ENCODE data around the gene IGSF11.
A peak's percentile ranks its signal among the peaks of the same experiment; 100 is the strongest.

IGSF11 gene

GRCh38 chr3:118946449-118946848 lies 88.2 kb downstream of the IGSF11 start:
- DNase-seq: no peak

DNA sequence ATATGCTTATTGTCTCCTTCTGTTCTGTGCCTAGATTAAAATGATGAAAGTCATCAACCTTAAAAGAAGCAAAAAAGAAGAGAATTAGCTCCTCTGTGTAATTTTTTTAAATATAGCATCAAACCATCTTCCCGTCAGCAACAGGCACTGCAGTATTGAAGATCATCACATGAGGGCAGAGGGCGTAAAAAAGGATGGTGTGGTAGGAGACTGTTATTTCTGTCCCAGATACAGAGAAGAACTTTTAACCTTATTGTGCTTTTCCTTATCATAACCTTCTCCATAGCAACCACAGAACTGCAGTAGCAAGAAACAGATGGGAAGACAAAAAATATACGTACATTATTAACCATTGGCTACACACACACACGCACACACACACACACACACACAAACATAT lies 88.8 kb downstream of the IGSF11 start:
- no peak for DNase-seq

- DNase-seq: no peak
These were observed 91.0 kb downstream of the IGSF11 start for GRCh38 chr3:118943597-118943996.

- DNase-seq: no peak
These were observed 92.0 kb downstream of the IGSF11 start for GRCh38 chr3:118942671-118943070.

DNA sequence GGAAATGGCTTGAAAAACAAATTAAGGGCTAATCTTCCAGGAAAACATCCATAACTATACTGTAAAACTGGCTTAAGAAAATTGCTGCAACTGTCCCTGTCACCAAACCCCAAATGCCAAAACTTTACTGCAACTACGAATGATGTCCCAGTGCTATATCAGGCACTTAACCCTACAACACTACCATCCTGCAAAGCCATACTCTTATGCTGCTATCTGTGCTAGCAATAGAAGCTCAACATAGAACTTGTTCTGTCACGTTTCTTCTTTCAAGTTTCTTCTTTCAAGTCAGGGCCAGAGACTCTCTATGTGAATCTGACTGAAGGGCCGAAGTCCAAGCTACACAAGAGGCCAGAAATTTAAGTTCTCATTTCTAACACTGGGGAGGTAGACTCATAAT lies 92.5 kb downstream of the IGSF11 start:
- no peak for DNase-seq

- no peak for DNase-seq
These were observed 93.4 kb downstream of the IGSF11 start for GRCh38 chr3:118941236-118941635.

DNA sequence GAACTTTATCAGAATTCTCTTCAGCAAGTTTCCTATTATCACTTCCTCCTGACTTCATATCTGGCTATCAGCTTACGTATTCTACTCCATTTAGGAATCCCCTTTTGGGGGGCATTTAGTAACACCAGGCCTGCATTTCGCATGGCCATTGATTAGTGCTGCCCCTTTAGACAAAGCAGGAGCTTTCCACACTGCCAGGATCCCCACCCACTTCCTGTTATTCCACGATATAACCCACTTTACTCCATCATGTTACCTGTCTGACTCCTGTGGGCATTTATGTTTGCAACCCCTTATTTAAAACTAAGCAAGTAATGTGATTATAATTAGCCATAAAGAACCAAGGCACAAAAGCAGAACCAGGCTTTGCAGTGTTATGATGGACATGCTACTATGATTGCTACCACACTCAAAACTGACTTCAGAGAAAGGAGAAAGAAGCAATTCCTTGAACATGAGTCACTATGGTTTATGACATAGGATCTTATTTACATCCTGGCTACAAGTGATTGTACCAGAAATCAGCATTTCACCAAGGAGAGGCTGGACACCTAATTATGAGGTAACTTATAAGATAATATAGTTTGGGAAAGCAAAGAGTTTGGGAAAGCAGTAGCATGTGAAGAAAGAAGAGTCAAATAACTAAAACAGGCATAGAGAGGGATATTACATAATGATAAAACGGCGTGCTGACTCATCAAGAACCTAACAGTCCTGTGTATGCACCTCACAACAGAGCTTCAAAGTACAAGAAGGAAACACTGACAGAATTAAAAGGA lies 96.3 kb downstream of the IGSF11 start:
- DNase-seq: no peak

DNA sequence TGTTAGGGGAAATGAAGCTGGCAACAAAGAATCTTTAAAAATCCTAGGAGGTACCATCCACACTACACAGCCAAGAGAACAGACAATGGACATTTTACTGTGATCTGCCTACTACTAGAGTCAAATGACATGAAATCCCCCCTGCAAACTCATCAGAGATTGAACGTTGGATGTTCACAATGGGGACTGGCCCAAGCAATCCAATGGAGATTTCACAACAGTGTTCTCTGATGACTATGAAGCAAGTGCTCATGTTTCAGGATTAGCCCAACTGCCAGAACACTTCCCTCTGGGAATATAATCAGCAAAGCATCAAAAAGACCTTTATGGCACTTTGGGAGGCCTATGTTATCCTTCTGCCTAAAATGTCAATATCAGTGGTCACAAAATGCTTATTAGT lies 97.8 kb downstream of the IGSF11 start:
- DNase-seq: no peak

GRCh38 chr3:118932822-118933558 lies 101.7 kb downstream of the IGSF11 start:
- no peak for DNase-seq

- no peak for DNase-seq
These were observed 102.7 kb downstream of the IGSF11 start for GRCh38 chr3:118931996-118932395.

GRCh38 chr3:118927449-118927848 lies 107.2 kb downstream of the IGSF11 start:
- no peak for DNase-seq

- no peak for DNase-seq
These were observed 122.5 kb downstream of the IGSF11 start for GRCh38 chr3:118912188-118912587.

GRCh38 chr3:118910332-118910731 lies 124.3 kb downstream of the IGSF11 start:
- DNase-seq: no peak

- DNase-seq: no peak
These were observed 124.9 kb downstream of the IGSF11 start for GRCh38 chr3:118909763-118910162.

DNA sequence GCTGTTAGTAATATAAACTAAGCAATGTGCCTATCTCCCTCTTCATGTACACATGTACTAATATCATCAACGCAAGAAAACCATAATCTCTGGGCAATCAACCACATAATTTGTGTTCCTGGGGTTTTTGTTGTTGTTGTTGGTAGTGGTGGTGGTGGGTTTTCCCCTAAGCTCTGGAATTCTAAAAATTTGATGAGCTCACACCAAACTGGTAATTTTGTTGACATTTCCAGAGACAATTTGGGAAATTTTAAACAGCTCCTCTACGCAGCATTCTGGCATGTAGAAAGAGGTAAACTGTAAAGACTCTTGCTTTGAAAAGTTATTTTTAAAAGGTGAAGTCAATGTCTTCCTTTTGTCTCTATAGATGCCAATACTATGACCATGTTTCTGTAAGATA lies 126.7 kb downstream of the IGSF11 start:
- no peak for DNase-seq

DNA sequence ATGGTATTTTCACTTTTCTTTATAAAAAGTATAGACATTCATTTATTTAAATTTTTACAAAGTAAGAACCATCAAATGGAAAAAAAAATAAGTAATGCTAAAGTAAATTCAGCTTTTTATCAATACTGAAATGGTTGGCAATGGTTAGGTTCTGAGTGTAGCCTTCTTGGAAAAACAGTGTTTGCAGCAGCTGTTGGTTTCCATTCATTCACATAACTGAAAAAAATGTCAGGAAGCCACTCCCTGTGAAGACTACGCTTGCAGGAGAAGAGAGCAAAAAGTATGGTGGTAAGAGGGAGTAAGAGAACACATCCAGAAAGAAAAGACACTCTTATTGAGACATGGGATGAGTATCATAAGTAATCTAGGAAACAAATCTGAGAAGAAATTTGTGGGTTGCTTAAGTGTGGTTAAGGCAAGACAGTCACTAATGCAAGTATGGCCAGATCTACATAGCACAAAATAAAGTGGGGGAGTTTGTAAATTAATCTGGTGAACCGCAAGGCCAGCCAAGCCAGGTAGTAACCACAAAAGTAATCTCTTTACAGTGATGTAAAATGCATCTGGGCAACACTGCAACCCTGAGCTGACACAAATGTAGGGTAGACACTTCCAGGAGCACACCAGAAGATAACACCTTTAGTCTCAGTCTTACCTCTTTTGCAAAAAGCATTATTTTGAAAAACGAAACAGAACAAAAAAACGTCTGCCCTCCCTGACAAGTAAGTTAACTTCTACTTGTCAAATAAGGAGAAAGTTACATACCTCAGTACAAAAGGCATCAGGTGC lies 133.7 kb downstream of the IGSF11 start:
- DNase-seq: no peak

- no peak for DNase-seq
These were observed 144.4 kb downstream of the IGSF11 start for GRCh38 chr3:118890206-118890605.

GRCh38 chr3:118889691-118890090 lies 145.0 kb downstream of the IGSF11 start:
- DNase-seq: no peak

DNA sequence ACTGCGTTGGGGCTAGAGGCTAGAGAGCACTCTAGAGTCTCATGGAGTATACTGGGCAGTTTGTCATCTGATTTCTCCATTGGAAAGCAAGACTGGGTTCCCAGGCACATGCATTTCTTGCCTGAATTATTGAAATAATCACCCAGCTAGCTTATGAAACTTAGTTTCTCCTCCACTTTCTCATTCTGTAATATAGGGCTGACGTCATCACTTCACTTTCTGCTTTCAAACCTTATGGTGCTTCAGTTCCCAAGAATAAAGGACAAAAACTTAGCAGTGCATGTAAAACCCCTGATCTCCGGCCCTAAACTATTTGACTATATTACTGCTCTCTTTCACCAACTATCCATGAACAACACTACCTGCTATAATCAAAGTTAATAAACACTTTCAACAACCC lies 147.9 kb downstream of the IGSF11 start:
- DNase-seq: no peak

DNA sequence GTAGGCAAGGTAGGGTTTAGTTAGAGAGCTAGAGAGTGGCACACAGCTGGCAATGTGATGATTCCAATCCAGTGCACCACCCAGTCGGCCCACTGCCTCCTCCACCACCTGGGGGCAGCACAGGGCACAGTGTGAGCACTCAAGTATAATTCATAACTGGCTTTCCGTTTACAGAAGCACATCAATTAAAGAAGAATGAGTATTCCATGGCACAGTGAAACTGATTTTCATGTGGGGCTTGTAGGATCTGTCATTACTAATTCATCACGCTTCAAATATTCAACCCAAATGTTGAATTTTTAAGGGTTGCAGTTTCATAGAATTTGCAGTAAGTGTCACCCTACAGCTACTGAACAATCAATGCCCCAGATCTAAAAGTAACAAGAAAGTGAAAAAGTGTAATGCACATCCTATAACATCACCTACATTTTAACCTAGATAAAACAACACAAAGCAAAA lies 149.9 kb downstream of the IGSF11 start:
- peak; percentile 87 to 88 for DNase-seq

DNA sequence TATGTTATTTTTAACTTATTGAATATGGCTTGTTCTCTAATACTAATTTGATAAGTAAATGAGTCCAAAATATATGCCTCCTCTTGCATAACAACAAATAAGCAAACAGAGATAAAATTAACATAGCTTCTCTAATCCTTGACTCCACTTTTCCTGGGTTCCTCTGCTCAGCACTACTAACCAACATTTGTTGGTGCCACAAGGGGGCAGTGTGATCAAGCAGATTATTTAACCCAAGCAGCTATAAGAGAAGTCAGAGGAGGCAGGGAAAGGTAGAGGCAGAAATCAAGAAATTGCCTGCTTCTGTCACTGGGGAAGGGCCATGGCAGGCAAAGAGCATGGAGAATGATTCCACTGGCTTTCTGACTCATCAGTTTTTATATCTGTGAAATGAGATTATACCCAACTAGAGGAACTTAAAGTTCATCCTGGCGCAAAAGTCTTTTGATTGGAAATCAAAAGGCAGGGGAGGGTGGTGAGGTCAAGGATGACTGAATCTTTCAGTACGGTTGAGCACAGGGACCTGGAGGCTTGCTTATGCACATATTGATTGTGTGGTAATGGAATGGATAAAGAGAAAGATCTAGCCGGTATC lies 152.2 kb downstream of the IGSF11 start:
- DNase-seq: peak; percentile 70 to 74

DNA sequence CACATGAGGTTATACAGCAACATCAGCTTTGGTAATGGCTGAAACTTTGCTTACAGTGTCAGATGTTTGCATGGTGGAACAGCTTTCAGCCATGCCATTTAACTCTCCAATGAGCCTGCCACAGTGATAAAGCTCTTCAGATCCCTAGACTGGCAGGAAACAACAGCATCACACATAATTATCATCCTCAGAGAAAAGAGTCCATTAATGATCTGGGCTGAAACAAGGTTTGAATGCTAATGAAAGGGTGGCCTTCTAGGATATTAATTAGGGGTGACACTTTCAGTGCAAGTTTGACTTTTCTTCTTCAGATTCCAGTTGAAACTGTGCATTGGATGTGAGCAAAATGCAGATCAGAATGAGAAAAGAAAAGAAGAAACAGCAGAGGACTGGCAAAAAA lies 166.6 kb downstream of the IGSF11 start:
- no peak for DNase-seq

GRCh38 chr3:118863731-118864322 lies 170.8 kb downstream of the IGSF11 start:
- DNase-seq: no peak
